ENCODE data around the gene HOTAIR. TPM values are rescaled to one million over a fixed set of nuclear protein-coding genes. Genes with fewer than 3 reads are reported as not detected.

HOTAIR gene
- total RNA-seq, 1 donor from 2014 or later: not detected

GRCh38 chr12:53980104-53980801, 5.5 kb upstream of the HOTAIR start:
- TF ChIP-seq, protein P1, sequence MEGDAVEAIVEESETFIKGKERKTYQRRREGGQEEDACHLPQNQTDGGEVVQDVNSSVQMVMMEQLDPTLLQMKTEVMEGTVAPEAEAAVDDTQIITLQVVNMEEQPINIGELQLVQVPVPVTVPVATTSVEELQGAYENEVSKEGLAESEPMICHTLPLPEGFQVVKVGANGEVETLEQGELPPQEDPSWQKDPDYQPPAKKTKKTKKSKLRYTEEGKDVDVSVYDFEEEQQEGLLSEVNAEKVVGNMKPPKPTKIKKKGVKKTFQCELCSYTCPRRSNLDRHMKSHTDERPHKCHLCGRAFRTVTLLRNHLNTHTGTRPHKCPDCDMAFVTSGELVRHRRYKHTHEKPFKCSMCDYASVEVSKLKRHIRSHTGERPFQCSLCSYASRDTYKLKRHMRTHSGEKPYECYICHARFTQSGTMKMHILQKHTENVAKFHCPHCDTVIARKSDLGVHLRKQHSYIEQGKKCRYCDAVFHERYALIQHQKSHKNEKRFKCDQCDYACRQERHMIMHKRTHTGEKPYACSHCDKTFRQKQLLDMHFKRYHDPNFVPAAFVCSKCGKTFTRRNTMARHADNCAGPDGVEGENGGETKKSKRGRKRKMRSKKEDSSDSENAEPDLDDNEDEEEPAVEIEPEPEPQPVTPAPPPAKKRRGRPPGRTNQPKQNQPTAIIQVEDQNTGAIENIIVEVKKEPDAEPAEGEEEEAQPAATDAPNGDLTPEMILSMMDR (conservative IDR thresholded peaks at IDR 0.05): no peak

GRCh38 chr12:53978477-53979356, 4.0 kb upstream of the HOTAIR start:
- TF ChIP-seq, protein P1 (conservative IDR thresholded peaks at IDR 0.05): no peak
- Mint-ChIP-seq H3K4me3 (no peak overlapping the region), H3K36me3 (ENCODE audit: low read depth) (peaks cover 5% of the 10 kb centered on the region), H3K9me3 (no peaks in the 10 kb centered on the region), H3K4me1 (no peaks in the 10 kb centered on the region), H3K27ac (ENCODE audit: unreplicated experiment) (no peak overlapping the region), H3K27me3 (ENCODE audit: low read depth) (peaks cover 100% of the 10 kb centered on the region)
- DNase-seq (ENCODE audit: low read depth, low spot score): no peak

More at GRCh38 chr12:53980104-53980801, 5.5 kb upstream of the HOTAIR start:
- H3K36me3 Mint-ChIP-seq (ENCODE audit: low read depth): peaks cover 5% of the 10 kb centered on the region
- H3K4me1 Mint-ChIP-seq: no peaks in the 10 kb centered on the region
- no peaks in the 10 kb centered on the region for H3K9me3 Mint-ChIP-seq
- H3K27me3 Mint-ChIP-seq (ENCODE audit: low read depth): peaks cover 100% of the 10 kb centered on the region
- H3K4me3 Mint-ChIP-seq: no peak overlapping the region
- H3K27ac Mint-ChIP-seq (ENCODE audit: unreplicated experiment): no peak overlapping the region
- DNase-seq (ENCODE audit: low read depth, low spot score): no peak

DNA sequence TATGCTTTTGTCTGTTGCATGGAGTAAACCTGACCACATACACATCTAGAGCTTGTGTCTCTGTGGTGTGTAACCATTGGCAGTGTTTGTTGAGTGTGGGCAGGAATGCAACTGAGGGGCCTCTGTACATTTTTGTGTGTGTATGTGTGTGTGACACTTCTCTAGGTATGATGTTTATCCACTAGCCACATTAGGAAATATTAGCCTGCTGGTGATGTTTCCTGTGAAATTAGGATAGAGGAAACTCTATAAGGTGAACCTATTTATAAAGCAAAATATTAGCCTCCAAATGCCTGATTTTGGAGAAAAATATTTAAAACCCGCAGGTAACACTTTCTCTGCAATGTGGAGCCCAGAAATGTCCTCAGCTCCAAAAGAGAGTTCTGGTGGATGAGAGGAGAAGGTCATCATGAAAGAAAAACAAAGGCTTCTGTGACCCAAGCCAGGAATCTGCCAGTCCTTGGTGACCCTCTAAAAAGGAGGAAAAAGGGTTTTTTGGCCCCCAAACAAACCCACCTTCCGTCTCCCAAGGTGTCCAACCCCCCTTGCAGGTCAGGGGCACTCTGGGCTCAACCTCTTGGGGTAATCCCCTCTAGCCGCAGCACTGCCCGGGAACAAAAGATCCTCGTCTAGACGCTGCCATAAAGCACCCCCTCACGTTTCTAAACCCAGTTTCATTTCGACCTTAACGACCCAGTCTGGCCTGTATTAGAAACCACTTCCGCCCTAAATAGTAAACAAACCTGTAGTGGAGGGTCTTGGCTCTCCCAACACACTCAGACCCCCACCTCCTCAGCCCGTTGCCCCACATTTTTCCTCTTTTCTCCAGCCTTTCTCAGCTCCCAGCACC, 3.1 kb upstream of the HOTAIR start:
- Mint-ChIP-seq H3K27ac (ENCODE audit: unreplicated experiment) (no peak overlapping the region), H3K4me1 (no peaks in the 10 kb centered on the region)

GRCh38 chr12:53976823-53977595, 2.3 kb upstream of the HOTAIR start:
- peaks cover 98% of the 10 kb centered on the region for H3K27me3 Mint-ChIP-seq (ENCODE audit: low read depth)
- H3K4me1 Mint-ChIP-seq: no peaks in the 10 kb centered on the region
- TF ChIP-seq, protein P1 (conservative IDR thresholded peaks at IDR 0.05): no peak
- H3K36me3 Mint-ChIP-seq (ENCODE audit: low read depth): peaks cover 7% of the 10 kb centered on the region
- no peak overlapping the region for H3K27ac Mint-ChIP-seq (ENCODE audit: unreplicated experiment)
- H3K4me3 Mint-ChIP-seq: no peak overlapping the region
- H3K9me3 Mint-ChIP-seq: no peaks in the 10 kb centered on the region
- DNase-seq (ENCODE audit: low read depth, low spot score): no peak

More for the DNA sequence above, 3.1 kb upstream of the HOTAIR start:
- peaks cover 98% of the 10 kb centered on the region for H3K27me3 Mint-ChIP-seq (ENCODE audit: low read depth)
- no peak for DNase-seq (ENCODE audit: low read depth, low spot score)
- H3K9me3 Mint-ChIP-seq: no peaks in the 10 kb centered on the region
- peaks cover 7% of the 10 kb centered on the region for H3K36me3 Mint-ChIP-seq (ENCODE audit: low read depth)
- TF ChIP-seq, protein P1 (conservative IDR thresholded peaks at IDR 0.05): no peak
- no peak overlapping the region for H3K4me3 Mint-ChIP-seq
